ENCODE data around the gene SFMBT1. TPM values are rescaled to one million over a fixed set of nuclear protein-coding genes. Genes with fewer than 3 reads are reported as not detected.
A peak's percentile ranks its signal among the peaks of the same experiment; 100 is the strongest.

Gene SFMBT1
- total RNA-seq, 2 donors from 2014 or later = 6.9 to 10.3 TPM

- 93 to 100% methylated on average over 1 of the region's 1 CpG for WGBS, 2 experiments (ENCODE audit: insufficient coverage in 1 of 2, insufficient read length in 1 of 2)
- Mint-ChIP-seq H3K36me3 (ENCODE audit: low read depth) (peaks cover 10% of the 10 kb centered on the region), H3K4me1 (no peaks in the 10 kb centered on the region), H3K27me3 (ENCODE audit: insufficient read depth) (no peaks in the 10 kb centered on the region), H3K27ac (no peak overlapping the region), H3K9me3 (no peaks in the 10 kb centered on the region), H3K4me3 (no peak overlapping the region)
- H3K9me3 ChIP-seq (ENCODE audit: control insufficient read depth, low read length) = no peaks in the 10 kb centered on the region
- H3K27me3 ChIP-seq (ENCODE audit: control insufficient read depth, insufficient read depth, low read length, poor library complexity, severe bottlenecking) = no peaks in the 10 kb centered on the region
- H3K4me1 ChIP-seq (ENCODE audit: control insufficient read depth, insufficient read depth, low read length) = no peaks in the 10 kb centered on the region
- no peaks in the 10 kb centered on the region for H3K36me3 ChIP-seq (ENCODE audit: control insufficient read depth, insufficient read depth, low read length)
- H3K9ac ChIP-seq (ENCODE audit: extremely low read depth, low read length, poor library complexity, severe bottlenecking) = no peak overlapping the region
- no peak overlapping the region for H3K27ac ChIP-seq (ENCODE audit: low read depth, low read length)
- TF ChIP-seq CTCF (conservative IDR thresholded peaks at IDR 0.05) = no peak
- no peak for DNase-seq
- no peak overlapping the region for H3K4me3 ChIP-seq (ENCODE audit: low read length)
These were observed 141.3 kb downstream of the SFMBT1 start for GRCh38 chr3:52904552-52904951.

- Histone ChIP-seq H3K4me3 (ENCODE audit: low read length) (no peak overlapping the region), H3K27me3 (ENCODE audit: control insufficient read depth, insufficient read depth, low read length, poor library complexity, severe bottlenecking) (no peaks in the 10 kb centered on the region), H3K9me3 (ENCODE audit: control insufficient read depth, low read length) (no peaks in the 10 kb centered on the region), H3K9ac (ENCODE audit: extremely low read depth, low read length, poor library complexity, severe bottlenecking) (no peak overlapping the region), H3K36me3 (ENCODE audit: control insufficient read depth, insufficient read depth, low read length) (no peaks in the 10 kb centered on the region), H3K4me1 (ENCODE audit: control insufficient read depth, insufficient read depth, low read length) (no peaks in the 10 kb centered on the region), H3K27ac (ENCODE audit: low read depth, low read length) (no peak overlapping the region)
- no peak overlapping the region for H3K4me3 Mint-ChIP-seq
- no peak for TF ChIP-seq CTCF (conservative IDR thresholded peaks at IDR 0.05)
- H3K27me3 Mint-ChIP-seq (ENCODE audit: insufficient read depth) = no peaks in the 10 kb centered on the region
- H3K36me3 Mint-ChIP-seq (ENCODE audit: low read depth) = peaks cover 10% of the 10 kb centered on the region
- no peak for DNase-seq
- no peaks in the 10 kb centered on the region for H3K4me1 Mint-ChIP-seq
- no peak overlapping the region for H3K27ac Mint-ChIP-seq
- no peaks in the 10 kb centered on the region for H3K9me3 Mint-ChIP-seq
- 93 to 100% methylated on average over 2 to 3 of the region's 3 CpGs for WGBS, 2 experiments (ENCODE audit: insufficient coverage in 1 of 2, insufficient read length in 1 of 2)
These were observed 141.9 kb downstream of the SFMBT1 start for GRCh38 chr3:52904000-52904399.

- H3K4me1 ChIP-seq (ENCODE audit: control insufficient read depth, insufficient read depth, low read length) = no peaks in the 10 kb centered on the region
- Mint-ChIP-seq H3K4me3 (peak within 1 kb of the TSS; percentile 80), H3K9me3 (no peaks in the 10 kb centered on the region), H3K36me3 (ENCODE audit: low read depth) (peaks cover 3% of the 10 kb centered on the region), H3K27ac (peak within 1 kb of the TSS; percentile 53), H3K4me1 (peaks cover 11% of the 10 kb centered on the region), H3K27me3 (ENCODE audit: insufficient read depth) (no peaks in the 10 kb centered on the region)
- no peak within 1 kb of the TSS for H3K27ac ChIP-seq (ENCODE audit: low read depth, low read length)
- DNase-seq = peak; percentile 96
- peak within 1 kb of the TSS; percentile 90 for H3K4me3 ChIP-seq (ENCODE audit: low read length)
- no peaks in the 10 kb centered on the region for H3K9me3 ChIP-seq (ENCODE audit: control insufficient read depth, low read length)
- H3K9ac ChIP-seq (ENCODE audit: extremely low read depth, low read length, poor library complexity, severe bottlenecking) = peak within 1 kb of the TSS; percentile 21
- H3K27me3 ChIP-seq (ENCODE audit: control insufficient read depth, insufficient read depth, low read length, poor library complexity, severe bottlenecking) = no peaks in the 10 kb centered on the region
- TF ChIP-seq CTCF (conservative IDR thresholded peaks at IDR 0.05) = peak; percentile 10
- WGBS, 2 experiments (ENCODE audit: insufficient coverage in 1 of 2, insufficient read length in 1 of 2) = 1 to 2% methylated on average over 13 to 85 of the region's 85 CpGs
- peaks cover 12% of the 10 kb centered on the region for H3K36me3 ChIP-seq (ENCODE audit: control insufficient read depth, insufficient read depth, low read length)
These were observed 148.4 kb downstream of the SFMBT1 start, which contains the start of gene STIMATE for GRCh38 chr3:52897130-52898122. STIMATE (minus strand) TSS chr3:52897548; CDS start chr3:52897450, 98 bp downstream.

All from endodermal cell (in vitro differentiated cells).